HG03460 (cell line): ENCODE results near the gene PSMD13.

Experiments used
- ATAC-seq: cut with Tn5 transposase; IDR thresholded peaks from one replicate; pipeline ENCODE4 v1.9.1; 2021; ENCODE audit not compliant: unreplicated experiment

Gene PSMD13

GRCh38 chr11:203945-204586 lies 32.7 kb upstream of the PSMD13 start:
- ATAC-seq, result no peak

- no peak for ATAC-seq
Observed at GRCh38 chr11:204587-205109, 32.1 kb upstream of the PSMD13 start.

DNA sequence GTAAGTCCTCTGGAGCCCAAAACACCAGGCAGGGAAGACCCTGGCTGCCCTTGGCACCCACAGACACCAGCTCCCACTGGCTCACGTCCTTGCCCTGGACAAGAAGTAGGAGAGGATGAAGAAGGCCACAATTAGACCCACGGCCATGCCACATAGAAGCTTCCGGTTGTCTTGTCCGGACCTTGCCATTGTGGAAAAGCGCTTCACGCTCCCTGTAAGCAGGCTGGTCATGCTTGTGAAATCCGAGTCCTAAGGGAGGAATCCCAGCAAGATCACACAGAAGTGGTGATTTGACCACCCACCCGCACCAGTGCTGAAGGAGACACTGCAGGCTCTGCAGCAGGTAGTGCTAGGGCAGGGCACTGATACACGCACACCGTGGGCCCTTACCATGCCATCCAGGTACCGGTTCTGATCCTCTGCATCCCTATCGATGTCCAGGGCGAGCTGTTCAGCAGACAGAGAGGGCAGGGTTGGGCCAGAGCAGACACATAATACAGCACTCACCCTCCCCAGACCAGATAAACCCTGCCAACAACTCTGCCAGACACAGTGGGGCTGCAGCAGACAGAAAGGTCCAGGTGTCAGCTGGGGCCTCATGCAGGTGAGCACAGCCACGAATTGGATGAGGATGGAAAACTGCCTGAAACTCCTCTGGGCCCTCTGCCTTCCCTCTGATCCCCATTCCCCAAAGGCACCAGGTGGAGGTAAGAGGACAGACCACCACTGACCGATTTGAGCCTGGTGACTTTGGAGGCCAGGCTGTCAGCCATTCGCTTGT lies 31.4 kb upstream of the PSMD13 start:
- ATAC-seq, result no peak

- no peak for ATAC-seq
Observed at GRCh38 chr11:206002-206384, 30.8 kb upstream of the PSMD13 start.

GRCh38 chr11:206526-207207 lies 30.1 kb upstream of the PSMD13 start:
- ATAC-seq, result peak; percentile 1

- peak; percentile 69 for ATAC-seq
Observed at GRCh38 chr11:207208-207862, 29.4 kb upstream of the PSMD13 start, which contains the start of the genes BET1L and RIC8A. TSS of gene BET1L (minus strand) at chr11:207399. CDS start at chr11:207321, 78 bp downstream. TSS of gene RIC8A (plus strand) at chr11:207708. CDS start at chr11:208855, 1,147 bp downstream.

GRCh38 chr11:207863-208180 lies 29.0 kb upstream of the PSMD13 start:
- no peak for ATAC-seq

- ATAC-seq, result peak; percentile 35
Observed at GRCh38 chr11:208181-208916, 28.4 kb upstream of the PSMD13 start.

DNA sequence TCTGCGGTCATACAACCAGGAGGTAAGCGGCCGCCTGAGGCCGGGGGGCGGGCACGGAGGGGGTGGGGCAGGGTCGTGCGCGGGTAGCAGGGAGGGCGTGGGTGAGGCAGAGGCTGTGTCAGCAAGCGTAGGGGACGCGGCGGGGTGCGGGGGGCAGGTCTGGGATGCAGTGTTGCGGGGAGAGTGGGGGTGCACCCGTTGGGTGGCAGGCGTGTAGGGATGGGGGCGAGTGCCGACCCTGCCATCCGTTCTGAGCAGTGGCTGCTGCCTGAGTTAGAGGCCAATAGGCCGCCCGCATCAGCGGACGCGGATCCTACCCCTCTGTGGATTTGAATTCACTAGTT lies 27.9 kb upstream of the PSMD13 start:
- ATAC-seq, result no peak

DNA sequence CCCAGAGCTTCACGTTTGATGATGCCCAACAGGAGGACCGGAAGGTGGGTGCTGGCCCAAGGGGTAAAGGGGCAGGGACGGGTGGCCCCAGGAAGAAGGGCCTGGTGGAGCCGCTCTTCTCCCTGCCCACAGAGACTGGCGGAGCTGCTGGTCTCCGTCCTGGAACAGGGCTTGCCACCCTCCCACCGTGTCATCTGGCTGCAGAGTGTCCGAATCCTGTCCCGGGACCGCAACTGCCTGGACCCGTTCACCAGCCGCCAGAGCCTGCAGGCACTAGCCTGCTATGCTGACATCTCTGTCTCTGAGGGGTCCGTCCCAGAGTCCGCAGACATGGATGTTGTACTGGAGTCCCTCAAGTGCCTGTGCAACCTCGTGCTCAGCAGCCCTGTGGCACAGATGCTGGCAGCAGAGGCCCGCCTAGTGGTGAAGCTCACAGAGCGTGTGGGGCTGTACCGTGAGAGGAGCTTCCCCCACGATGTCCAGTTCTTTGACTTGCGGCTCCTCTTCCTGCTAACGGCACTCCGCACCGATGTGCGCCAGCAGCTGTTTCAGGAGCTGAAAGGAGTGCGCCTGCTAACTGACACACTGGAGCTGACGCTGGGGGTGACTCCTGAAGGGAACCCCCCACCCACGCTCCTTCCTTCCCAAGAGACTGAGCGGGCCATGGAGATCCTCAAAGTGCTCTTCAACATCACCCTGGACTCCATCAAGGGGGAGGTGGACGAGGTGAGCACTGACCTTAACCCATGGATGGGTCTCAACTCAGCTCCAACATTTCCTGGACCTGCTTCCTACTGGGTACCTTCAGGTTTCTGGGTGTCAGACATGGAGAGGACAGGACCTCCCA lies 27.3 kb upstream of the PSMD13 start:
- ATAC-seq, result no peak

- no peak for ATAC-seq
Observed at GRCh38 chr11:210122-210802, 26.5 kb upstream of the PSMD13 start.

- no peak for ATAC-seq
Observed at GRCh38 chr11:210803-211180, 26.0 kb upstream of the PSMD13 start.

DNA sequence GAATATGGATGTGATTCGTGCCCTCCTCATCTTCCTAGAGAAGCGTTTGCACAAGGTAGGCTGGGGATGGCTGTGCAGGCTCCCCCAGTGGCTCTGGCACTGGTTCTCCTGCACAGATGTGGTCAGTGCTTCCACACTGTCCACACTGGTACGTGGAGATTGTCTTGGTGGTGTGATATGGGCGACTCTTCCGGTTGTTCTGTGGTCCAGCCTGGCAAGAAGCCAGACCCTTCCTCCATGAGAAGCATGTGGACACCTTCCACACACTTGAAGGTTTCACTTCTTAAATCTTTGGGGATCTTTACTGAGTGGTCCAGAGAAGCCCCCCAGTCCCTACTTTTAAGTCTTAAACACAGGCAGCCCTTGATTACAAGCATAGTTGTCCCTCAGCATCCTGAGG lies 25.5 kb upstream of the PSMD13 start:
- ATAC-seq, result no peak

GRCh38 chr11:211741-212140 lies 25.0 kb upstream of the PSMD13 start:
- ATAC-seq, result no peak

DNA sequence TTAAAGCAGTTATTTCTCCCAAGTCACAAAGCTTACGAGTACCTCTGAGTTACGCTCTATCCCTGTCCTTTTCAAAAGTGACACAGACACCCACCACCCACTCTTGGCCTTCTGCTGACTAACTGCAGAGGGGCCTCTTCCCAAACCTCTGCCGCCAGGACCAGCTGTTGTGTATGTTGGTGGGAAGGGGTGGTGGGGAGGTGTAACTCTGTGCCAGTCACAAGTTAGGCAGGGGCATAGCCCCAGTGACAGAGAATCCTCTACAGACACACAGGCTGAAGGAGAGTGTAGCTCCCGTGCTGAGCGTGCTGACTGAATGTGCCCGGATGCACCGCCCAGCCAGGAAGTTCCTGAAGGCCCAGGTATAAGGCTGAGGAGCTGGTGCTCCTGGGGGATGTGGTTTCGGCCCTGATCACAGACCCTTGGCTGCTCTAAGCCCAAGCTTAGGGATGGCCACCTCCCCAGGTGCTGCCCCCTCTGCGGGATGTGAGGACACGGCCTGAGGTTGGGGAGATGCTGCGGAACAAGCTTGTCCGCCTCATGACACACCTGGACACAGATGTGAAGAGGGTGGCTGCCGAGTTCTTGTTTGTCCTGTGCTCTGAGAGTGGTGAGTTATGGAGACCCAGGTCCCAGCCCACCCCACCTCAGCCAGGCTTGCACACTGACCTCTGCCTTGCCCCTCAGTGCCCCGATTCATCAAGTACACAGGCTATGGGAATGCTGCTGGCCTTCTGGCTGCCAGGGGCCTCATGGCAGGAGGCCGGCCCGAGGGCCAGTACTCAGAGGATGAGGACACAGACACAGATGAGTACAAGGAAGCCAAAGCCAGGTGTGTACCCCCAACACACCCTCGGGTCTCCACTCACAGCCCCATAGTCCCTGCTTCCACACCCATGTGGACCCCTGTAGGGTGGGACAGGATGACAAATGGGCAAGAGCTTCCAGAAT lies 24.4 kb upstream of the PSMD13 start:
- ATAC-seq, result no peak

GRCh38 chr11:213111-213510 lies 23.7 kb upstream of the PSMD13 start:
- ATAC-seq, result no peak

DNA sequence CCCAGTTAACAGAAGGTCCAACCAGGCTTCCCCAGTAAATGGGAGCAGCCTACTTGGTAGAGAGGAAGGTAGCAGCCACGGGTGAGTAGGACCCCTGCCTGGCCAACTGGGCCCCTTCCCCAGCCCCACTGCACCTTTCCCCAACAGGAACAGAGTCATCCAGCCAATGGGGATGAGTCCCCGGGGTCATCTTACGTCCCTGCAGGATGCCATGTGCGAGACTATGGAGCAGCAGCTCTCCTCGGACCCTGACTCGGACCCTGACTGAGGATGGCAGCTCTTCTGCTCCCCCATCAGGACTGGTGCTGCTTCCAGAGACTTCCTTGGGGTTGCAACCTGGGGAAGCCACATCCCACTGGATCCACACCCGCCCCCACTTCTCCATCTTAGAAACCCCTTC lies 22.7 kb upstream of the PSMD13 start:
- ATAC-seq, result no peak

DNA sequence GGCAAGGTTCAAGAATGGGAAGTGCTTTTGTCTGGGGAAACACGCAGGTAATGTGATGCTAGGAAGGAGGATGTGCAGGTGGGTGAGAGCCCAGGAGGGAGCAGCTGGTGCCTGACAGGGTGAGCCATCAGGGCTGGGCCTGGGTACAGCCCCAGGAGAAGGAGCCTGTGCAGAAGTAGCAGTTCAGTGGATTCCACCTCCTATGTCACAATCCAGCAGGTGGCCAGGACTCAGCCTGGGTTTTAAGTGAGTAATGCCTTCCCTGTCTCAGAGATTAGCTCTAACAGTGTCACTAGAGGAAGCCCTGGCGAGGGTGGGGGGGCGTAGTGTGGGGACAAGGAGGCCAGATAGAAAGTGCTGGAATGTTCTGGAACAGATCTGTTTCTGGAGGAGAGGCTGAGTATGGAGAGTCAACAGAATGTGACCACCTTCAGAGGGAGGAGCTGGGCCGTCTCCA lies 21.2 kb upstream of the PSMD13 start:
- no peak for ATAC-seq
